Breast epithelium (tissue), 4 donors: Measurements from ENCODE around the gene RASA4B. TPM values are rescaled to one million over a fixed set of nuclear protein-coding genes. Genes with fewer than 3 reads are reported as not detected.

ENCODE experiments used
- DNase-seq, 2 donors: peaks; one replicate each; pipeline ENCODE4 v3.0.0-alpha.2; 2019; ENCODE audit warnings: low spot score in 2 of 2
- H3K27ac ChIP-seq, 2 donors: fragments of 200-600 bp; sonication (generic) in 1 of 2; one replicate each; pipeline ENCODE4 v1.5.1; 2016 to 2019; ENCODE audit warnings: mild to moderate bottlenecking in 1 of 2
- H3K27me3 ChIP-seq, 2 donors: fragments of 200-600 bp; sonication (generic) in 1 of 2; one replicate each; pipeline versions ENCODE4 v1.5.1 to v1.6.0; 2017 to 2019; ENCODE audit warnings: control low read depth in 1 of 2, mild to moderate bottlenecking in 1 of 2
- H3K36me3 ChIP-seq: fragments of 200-600 bp; one replicate; pipeline ENCODE4 v1.5.1; 2019
- H3K4me1 ChIP-seq, 2 donors: fragments of 200-600 bp; sonication (generic); one replicate each; pipeline ENCODE4 v1.5.1; 2016 to 2019; ENCODE audit warnings: control low read depth in 1 of 2
- H3K4me3 ChIP-seq, 3 donors: fragments of 200-600 bp; sonication (generic); 1 replicate in 2 of 3; 2 replicates in 1 of 3; pipeline ENCODE4 v1.5.1; 2016 to 2019; ENCODE audit warnings: mild to moderate bottlenecking in 3 of 3, moderate library complexity in 2 of 3
- H3K9me3 ChIP-seq, 2 donors: fragments of 200-600 bp; sonication (generic) in 1 of 2; one replicate each; pipeline ENCODE4 v1.5.1; 2016 to 2019; ENCODE audit warnings: control low read depth in 1 of 2
- POLR2A ChIP-seq: fragments of 450-650 bp; IDR thresholded peaks from one replicate; pipeline ENCODE4 v1.6.1; 2016; ENCODE audit warnings: antibody characterized with exemption, mild to moderate bottlenecking, moderate library complexity
- POLR2AphosphoS5 ChIP-seq, 3 donors: sonication (generic); formaldehyde crosslinking; IDR thresholded peaks; one replicate each; pipeline ENCODE4 v1.6.1; 2017; ENCODE audit warnings: antibody characterized with exemption in 3 of 3
- intact Hi-C: fragments of 100-400 bp; cut with DNase I; formaldehyde crosslinking; loops from one replicate; pipeline ENCODE4 v1.15.1; 2023; ENCODE audit warnings: low total_unique reads
- total RNA-seq, 3 donors: library from RNA; depleted of rRNA; stranded (reverse); fragments of >200 nt; gene quantifications; one replicate each; pipeline ENCODE4 v1.1.0, GENCODE V29; 2016
- TF ChIP-seq, protein P1 (sequence below), 3 donors: fragments of 450-650 bp; IDR thresholded peaks; one replicate each; pipeline ENCODE4 v1.5.1; 2016 to 2017; ENCODE audit warnings: antibody characterized with exemption in 3 of 3, mild to moderate bottlenecking in 3 of 3, moderate library complexity in 3 of 3

RASA4B gene
- total RNA-seq, 3 donors from 2014 or later = 3.7 to 11.1 (median 7.2) TPM

DNA sequence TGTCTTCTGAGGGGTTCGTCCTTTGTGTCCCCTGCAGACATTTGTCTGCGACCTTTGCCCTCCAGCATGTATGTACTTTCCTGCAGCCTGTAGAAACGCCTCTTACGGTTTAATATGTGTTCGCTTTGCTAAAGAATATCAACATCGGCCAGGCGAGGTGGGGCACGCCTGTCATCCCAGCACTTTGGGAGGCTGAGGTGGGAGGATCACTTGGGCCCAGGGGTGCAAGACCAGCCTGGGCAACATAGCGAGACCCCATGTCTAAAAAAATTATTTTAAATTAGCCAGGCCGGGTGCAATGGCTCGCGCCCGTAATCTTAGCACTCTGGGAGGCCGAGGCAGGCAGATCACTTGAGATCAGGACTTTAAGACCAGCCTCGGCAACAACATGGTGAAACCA, 68.4 kb downstream of the RASA4B start:
- no peak for DNase-seq
- Histone ChIP-seq H3K4me3 (no peak overlapping the region), H3K36me3 (no peaks in the 10 kb centered on the region), H3K27ac (no peak overlapping the region), H3K27me3 (no peaks in the 10 kb centered on the region), H3K4me1 (no peaks in the 10 kb centered on the region), H3K9me3 (no peaks in the 10 kb centered on the region)
- no peak for TF ChIP-seq POLR2AphosphoS5 (IDR thresholded peaks at IDR 0.05)
- TF ChIP-seq POLR2A = no peak
- TF ChIP-seq, protein P1, sequence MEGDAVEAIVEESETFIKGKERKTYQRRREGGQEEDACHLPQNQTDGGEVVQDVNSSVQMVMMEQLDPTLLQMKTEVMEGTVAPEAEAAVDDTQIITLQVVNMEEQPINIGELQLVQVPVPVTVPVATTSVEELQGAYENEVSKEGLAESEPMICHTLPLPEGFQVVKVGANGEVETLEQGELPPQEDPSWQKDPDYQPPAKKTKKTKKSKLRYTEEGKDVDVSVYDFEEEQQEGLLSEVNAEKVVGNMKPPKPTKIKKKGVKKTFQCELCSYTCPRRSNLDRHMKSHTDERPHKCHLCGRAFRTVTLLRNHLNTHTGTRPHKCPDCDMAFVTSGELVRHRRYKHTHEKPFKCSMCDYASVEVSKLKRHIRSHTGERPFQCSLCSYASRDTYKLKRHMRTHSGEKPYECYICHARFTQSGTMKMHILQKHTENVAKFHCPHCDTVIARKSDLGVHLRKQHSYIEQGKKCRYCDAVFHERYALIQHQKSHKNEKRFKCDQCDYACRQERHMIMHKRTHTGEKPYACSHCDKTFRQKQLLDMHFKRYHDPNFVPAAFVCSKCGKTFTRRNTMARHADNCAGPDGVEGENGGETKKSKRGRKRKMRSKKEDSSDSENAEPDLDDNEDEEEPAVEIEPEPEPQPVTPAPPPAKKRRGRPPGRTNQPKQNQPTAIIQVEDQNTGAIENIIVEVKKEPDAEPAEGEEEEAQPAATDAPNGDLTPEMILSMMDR (IDR thresholded peaks at IDR 0.05) = no peak
- intact Hi-C loops = no loop called here

DNA sequence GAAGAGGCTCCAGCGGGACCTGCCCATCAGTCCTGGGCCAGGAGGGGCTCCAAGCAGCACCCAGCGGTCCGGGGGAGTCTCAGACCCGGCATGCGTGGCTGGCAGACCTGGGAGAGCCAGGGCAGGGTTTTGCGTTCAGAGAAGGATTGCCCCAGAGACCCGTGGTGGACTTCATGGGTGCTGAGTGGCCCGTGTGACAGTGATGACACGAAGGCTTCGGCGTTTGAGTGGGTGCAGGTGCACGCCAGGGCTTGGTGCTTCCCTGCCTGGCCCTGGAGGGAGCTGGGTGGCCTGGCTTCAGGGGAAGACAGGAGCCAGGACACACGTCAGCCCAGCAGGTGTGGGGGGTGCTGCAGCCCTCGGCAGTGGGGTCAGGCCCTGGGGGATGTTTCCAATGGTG, 70.3 kb downstream of the RASA4B start:
- DNase-seq = no peak
- no peak for TF ChIP-seq POLR2AphosphoS5 (IDR thresholded peaks at IDR 0.05)
- TF ChIP-seq POLR2A = no peak
- TF ChIP-seq, protein P1 (IDR thresholded peaks at IDR 0.05) = no peak
- no peaks in the 10 kb centered on the region for H3K36me3 ChIP-seq
- H3K27me3 ChIP-seq = no peaks in the 10 kb centered on the region
- H3K4me3 ChIP-seq = no peak overlapping the region
- intact Hi-C loops = no loop called here
- no peaks in the 10 kb centered on the region for H3K4me1 ChIP-seq
- no peaks in the 10 kb centered on the region for H3K9me3 ChIP-seq
- H3K27ac ChIP-seq = no peak overlapping the region

DNA sequence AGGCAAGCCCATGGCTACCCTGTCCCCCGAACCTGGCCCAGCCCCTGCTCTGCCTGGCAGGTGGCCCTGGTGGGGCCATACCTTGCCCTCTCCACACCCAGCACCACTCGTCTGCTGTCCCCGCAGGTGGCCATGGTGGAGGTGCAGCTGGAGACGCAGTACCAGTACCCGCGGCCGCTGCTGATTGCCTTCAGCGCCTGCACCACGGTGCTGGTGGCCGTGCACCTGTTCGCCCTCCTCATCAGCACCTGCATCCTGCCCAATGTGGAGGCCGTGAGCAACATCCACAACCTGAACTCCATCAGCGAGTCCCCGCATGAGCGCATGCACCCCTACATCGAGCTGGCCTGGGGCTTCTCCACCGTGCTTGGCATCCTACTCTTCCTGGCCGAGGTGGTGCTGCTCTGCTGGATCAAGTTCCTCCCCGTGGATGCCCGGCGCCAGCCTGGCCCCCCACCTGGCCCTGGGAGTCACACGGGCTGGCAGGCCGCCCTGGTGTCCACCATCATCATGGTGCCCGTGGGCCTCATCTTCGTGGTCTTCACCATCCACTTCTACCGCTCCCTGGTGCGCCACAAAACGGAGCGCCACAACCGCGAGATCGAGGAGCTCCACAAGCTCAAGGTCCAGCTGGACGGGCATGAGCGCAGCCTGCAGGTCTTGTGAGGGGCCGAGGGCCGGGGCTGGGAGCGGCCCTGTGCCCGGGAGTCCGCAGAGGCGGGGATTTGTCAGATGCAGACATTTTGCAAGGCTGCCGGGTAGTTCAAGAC, 71.0 kb downstream of the RASA4B start:
- Histone ChIP-seq H3K4me3 (no peak overlapping the region), H3K9me3 (no peaks in the 10 kb centered on the region), H3K27ac (no peak overlapping the region), H3K36me3 (no peaks in the 10 kb centered on the region), H3K27me3 (no peaks in the 10 kb centered on the region), H3K4me1 (no peaks in the 10 kb centered on the region)
- no peak for DNase-seq
- TF ChIP-seq POLR2A (no peak), POLR2AphosphoS5 (IDR thresholded peaks at IDR 0.05) (no peak)
- TF ChIP-seq, protein P1 (IDR thresholded peaks at IDR 0.05) = no peak
- intact Hi-C loops = no loop called here

DNA sequence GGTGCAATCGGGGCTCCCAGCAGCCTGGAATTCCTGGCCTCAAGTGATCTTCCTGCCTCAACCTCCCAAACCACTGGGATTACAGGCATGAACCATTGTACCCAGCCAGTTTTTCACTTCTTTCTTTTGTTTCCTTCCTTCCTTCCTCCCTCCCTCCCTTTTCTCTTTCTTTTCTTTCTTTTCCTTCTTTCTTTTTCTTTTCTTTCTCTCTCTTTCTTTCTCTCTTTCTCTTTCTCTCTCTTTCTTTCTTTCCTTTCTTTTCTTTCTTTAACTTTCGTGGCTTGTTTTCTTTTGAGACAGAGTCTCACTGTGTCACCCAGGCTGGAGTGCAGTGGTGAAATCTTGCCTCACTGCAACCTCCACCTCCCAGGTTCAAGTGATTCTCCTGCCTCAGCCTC, 71.9 kb downstream of the RASA4B start:
- Histone ChIP-seq H3K36me3 (no peaks in the 10 kb centered on the region), H3K4me3 (no peak overlapping the region), H3K27ac (no peak overlapping the region), H3K27me3 (no peaks in the 10 kb centered on the region), H3K9me3 (no peaks in the 10 kb centered on the region), H3K4me1 (no peaks in the 10 kb centered on the region)
- intact Hi-C loops = no loop called here
- TF ChIP-seq, protein P1 (IDR thresholded peaks at IDR 0.05) = no peak
- TF ChIP-seq POLR2AphosphoS5 (IDR thresholded peaks at IDR 0.05) (no peak), POLR2A (no peak)
- no peak for DNase-seq

DNA sequence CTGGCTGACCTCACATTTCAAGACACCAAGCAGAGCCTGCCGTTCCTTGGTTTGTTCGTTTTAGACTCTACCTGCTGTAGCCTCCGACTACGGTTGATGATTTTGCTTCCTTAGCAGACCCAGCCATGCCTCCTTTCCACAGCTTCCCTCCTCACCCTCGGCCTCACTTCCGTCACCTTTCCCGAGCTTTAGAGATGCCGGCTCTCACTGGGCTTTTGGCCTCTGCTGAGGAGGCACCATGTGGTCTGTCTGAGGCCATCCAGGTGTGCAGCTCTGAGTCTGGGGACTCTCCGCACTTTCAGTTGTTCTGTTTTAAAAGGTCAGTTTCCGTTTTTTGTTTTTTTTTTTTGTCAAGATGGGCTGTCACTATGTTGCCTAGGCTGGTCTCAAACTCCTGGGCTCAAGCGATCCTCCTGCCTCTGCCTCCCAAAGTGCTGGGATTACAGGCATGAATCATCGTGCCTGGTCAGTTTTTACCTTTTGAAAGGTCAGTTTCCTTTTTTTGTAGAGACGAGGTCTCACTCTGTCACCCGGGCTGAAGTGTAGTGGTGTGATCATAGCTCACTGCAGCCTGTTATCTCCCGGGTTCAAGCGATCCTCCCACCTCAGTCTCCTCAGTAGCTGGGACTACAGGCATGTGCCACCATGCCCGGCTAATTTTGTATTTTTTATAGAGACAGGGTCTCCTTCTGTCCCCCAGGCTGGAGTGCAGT, 72.5 kb downstream of the RASA4B start:
- Histone ChIP-seq H3K36me3 (no peaks in the 10 kb centered on the region), H3K9me3 (no peaks in the 10 kb centered on the region), H3K27ac (no peak overlapping the region), H3K27me3 (no peaks in the 10 kb centered on the region), H3K4me3 (no peak overlapping the region), H3K4me1 (no peaks in the 10 kb centered on the region)
- TF ChIP-seq POLR2AphosphoS5 (IDR thresholded peaks at IDR 0.05) = no peak
- no peak for TF ChIP-seq POLR2A
- TF ChIP-seq, protein P1 (IDR thresholded peaks at IDR 0.05) = no peak
- intact Hi-C loops = no loop called here
- DNase-seq = no peak
